HG02588 (cell line): ENCODE data around the gene LMAN2.
"Not testable (repeated sequence)": the region's sequence is repeated elsewhere in the genome, so short reads cannot be mapped to it uniquely, and the experiment has no call there.

Experiments used
- ATAC-seq: cut with Tn5 transposase; IDR thresholded peaks from one replicate; pipeline ENCODE4 v1.9.1; 2021; ENCODE audit warnings: mild to moderate bottlenecking, moderate library complexity; ENCODE audit not compliant: unreplicated experiment

Gene LMAN2

DNA sequence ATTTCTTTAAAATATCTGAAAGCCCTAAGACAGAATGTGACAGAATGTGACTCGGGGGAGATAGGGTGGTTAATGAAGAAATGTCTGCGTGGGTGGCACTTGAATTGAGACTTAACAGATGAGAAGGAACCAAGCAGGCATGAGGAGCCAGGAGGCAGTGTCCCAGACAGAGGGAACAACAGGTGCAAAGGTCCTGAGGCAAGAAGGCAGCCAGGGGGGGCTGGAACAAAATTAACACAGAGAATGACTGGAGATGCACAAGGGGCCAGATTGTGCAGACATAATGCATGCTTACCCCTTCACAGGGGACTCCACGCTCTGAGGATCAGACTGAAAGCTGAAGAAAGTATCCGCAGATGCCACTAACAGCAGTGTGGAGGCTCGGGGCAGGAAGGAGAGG, 1.7 kb downstream of the LMAN2 start:
- no peak for ATAC-seq

DNA sequence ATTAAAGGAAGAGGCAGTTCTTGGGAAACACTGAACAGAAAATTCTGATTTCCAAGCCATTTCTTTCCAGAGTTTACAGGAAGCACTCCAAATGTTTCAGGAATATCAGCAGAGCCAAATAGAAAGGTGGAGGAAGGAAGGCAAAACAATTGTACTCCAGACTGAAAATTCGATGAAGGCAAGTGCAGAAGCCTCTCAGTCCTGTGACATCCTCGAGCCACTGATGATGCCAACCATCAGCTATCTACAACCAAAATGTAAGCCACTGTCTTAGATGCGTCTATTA, 2.2 kb downstream of the LMAN2 start:
- ATAC-seq, result no peak

- ATAC-seq, result no peak
These were observed 3.8 kb downstream of the LMAN2 start for GRCh38 chr5:177347699-177348098.

DNA sequence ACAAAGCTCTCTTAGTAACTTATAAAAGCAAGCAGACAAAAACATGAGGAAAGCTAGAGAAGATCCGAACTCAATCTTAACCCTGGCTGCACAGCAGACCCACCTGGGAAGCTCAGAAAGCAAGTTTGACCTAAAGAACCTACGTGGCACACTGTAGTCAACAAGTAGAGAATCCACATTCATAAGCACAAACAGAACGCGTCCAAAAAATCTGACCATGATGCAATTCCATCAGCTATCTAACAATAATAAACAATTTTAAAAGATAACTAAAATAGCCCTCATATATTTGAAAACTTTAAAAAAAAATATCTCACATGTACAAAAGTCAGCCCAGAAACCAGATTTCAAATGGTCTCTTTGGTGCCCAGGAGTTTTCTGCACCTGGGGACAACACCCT, 4.6 kb downstream of the LMAN2 start:
- no peak for ATAC-seq

- no peak for ATAC-seq
These were observed 6.6 kb downstream of the LMAN2 start for GRCh38 chr5:177344891-177345290.

DNA sequence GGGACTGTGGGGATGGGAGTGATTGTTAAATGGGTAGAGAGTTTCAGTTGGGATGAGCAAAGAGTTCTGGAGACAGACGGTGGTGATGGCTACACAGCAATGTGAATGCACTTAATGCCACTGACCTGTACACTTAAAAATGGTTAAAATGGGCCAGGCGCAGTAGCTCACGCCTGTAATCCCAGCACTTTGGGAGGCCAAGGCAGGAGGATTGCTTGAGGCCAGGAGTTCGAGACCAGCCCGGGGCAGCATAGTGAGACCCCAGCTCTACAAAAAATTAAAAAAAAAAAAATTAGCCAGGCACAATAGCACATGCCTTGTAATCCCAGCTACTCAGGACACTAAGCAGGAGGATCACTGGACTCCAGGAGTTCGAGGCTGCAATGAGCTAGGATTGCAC, 7.7 kb downstream of the LMAN2 start:
- no peak for ATAC-seq

DNA sequence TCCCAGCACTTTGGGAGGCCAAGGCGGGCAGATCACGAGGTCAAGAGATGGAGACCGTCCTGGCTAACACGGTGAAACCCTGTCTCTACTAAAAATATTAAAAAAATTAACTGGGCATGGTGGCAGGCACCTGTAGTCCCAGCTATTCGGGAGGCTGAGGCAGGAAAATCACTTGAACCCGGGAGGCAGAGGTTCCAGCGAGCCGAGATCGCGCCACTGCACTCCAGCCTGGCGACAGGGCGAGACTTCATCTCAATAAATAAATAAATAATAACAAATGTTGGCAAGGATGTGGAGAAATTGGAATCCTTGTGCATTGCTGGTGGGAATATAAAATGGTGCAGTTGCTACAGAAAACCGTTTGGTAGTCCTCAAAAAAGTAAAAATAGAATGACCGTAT, 8.5 kb downstream of the LMAN2 start:
- ATAC-seq, result not testable (repeated sequence)

GRCh38 chr5:177339107-177339638, 12.3 kb downstream of the LMAN2 start:
- ATAC-seq, result no peak

DNA sequence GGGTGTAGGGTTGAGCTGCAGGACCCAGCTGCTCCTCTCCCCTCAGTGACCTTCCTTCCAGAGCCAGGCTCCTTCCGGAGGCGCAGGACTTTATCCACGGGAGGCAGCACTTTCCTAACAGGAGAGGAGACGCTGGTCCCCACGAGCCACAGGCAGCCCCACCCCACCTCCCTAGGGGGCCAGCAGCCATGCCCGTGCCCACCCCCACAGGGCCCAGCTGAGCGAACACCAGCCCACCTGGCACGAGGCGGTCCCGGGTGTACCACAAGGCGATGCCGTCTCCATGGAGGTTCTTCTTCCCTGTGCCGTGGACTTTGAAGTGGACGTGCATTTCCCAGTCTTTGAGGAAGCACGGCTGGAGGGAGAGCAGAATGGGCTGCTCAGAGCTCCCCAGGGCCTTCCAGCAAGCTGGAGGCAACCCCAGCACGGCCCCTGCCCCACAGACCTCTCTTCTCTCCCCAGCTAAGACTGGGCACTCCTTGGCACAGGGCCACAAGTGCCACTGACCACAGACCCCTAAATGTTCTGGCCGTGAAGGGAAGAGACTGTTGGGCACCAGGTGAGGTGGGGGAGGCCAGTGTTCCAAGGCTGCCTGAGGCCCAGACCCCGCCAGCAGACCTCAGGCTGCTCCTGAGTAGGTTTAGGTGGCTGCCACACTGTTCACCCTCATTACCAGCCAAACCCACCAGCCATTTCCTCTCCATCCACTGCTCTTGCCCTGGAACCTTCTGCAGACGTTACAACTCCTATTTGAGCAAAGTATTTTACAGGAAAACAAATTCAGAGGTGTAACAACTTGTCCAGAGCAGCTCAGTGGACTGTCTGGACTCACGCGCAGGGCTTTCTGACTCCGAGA, 13.0 kb downstream of the LMAN2 start:
- ATAC-seq, result no peak

GRCh38 chr5:177336603-177337494, 14.6 kb downstream of the LMAN2 start:
- no peak for ATAC-seq

- no peak for ATAC-seq
These were observed 15.4 kb downstream of the LMAN2 start for GRCh38 chr5:177336112-177336511.

GRCh38 chr5:177335701-177336065, 15.8 kb downstream of the LMAN2 start:
- ATAC-seq, result no peak

- no peak for ATAC-seq
These were observed 16.4 kb downstream of the LMAN2 start for GRCh38 chr5:177334781-177335700.

GRCh38 chr5:177334155-177334551, 17.3 kb downstream of the LMAN2 start:
- no peak for ATAC-seq

DNA sequence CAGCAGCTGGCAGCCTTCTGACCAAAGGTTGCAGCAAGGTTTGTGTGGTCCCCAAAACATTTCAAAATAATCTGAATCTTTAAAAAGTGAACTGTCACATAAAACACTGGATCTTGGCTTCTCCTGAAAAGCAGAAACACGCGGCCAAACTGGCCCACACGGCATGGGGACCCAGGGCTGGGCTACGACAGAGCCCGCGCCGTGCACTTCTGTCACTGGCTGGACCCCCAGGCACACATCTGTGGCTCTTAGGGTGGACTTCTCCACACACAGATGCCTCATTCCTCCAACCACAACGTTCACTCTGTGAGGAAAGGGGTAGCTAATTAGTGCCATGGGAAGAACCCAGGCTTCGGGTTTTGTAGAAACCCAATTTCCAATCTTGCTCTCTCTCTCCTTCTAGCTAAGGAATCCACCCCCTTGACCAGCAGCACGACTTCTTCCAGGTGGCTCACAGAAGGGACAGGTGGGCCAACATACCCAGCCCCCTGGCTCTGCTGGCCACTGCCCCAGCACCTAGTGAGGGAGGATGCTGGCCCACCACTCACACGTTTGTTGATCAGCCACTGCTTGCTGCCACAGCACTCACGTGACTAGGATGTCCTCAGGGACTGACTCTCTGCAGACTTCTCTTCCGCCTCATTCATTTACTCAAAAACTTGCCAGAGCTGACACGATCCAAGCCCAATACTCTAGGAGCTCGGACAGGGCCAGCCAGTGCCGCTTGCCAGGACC, 17.9 kb downstream of the LMAN2 start:
- no peak for ATAC-seq

- ATAC-seq, result no peak
These were observed 18.6 kb downstream of the LMAN2 start for GRCh38 chr5:177332896-177333260.

DNA sequence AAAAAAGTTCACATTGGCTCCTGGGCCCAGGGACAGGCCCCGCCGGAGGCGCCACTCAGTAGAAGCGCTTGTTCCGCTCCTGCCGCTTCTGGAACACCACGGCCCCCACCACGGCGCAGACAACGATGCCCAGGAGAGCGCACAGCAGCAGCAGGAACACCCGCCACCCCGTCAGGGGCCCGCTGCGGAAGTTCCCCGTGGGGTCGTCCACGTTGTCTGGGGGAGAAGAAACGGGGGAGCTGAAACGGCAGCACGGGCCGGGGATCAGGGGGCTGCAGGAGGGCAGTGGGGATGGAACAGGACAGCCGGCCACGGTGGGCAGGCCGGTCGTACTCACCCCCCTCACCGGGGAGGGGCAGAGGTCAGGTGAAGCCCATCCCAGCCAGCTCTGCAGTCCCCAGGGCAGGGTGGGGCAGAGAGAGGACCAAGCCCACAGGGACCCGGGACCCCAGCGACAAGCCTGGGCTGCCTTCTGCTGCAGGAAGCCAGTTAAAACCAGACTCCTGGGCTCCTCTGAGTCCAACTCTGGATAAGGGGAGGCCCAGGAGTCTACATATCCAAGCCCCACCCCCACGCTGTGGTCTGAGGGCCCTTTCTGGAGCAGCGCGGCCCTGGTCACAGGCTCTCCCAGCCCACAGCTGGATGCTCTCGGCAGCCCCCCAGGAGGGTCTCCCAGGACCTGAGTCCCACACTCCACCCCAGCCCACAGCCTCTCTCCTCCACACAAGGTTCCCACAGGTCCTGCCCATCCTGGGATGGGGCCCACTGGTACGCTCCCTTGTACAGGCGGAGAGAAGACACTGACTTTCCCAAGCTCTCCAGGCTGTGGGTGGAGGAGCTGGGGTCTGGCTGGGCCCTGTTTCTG, 19.2 kb downstream of the LMAN2 start:
- no peak for ATAC-seq

GRCh38 chr5:177330991-177331842, 20.3 kb downstream of the LMAN2 start:
- no peak for ATAC-seq
